SH-SY5Y (cell line): ENCODE measurements around the gene COLEC11.

ENCODE experiments used
- GATA2 ChIP-seq: IDR thresholded peaks from 2 replicates; pipeline ENCODE4 v1.6.1; 2011; ENCODE audit warnings: mild to moderate bottlenecking, low read depth, low read length
- GATA3 ChIP-seq: IDR thresholded peaks from 2 replicates; pipeline ENCODE4 v1.6.1; 2011; ENCODE audit warnings: low read depth, mild to moderate bottlenecking, low read length, moderate library complexity

DNA sequence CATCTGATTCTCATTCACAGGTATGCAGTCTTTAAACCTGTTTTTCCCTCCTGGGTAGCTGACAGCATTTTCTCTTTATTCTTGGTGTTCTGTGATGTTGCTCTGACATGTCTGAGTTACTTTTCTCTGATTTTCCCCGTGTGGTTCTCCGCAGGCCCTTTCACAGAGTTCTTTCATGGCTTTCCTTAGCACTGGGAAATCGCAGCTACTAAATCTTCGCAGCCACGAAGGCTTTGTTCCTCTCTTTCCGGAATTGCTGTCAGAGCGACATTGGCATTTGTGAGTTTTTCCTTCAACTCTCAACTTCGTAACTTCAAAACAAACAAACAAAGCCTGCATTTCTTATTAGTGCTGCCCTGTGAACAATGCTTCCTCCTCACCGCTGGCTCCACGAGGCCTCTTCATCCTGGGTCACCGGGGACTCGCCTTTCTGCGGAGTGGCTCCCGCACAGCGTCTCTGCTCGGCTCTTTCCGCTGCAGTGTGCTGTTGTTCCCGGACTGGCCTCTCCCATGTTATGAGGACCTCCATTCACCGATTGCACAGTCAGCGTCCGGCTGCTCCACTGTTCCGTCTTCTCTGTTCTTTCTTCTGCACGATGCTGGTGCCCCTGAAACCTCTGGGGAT lies 16.1 kb downstream of the COLEC11 start:
- no peak for TF ChIP-seq GATA2
- TF ChIP-seq GATA3 = no peak
